ENCODE data around the gene HELZ. TPM values are rescaled to one million over a fixed set of nuclear protein-coding genes. Genes with fewer than 3 reads are reported as not detected.

The HELZ gene
- total and polyA plus RNA-seq, 4 donors = 14.6 to 71.6 (median 33.9) TPM

GRCh38 chr17:67119102-67119501 lies 125.9 kb downstream of the HELZ start:
- no peak overlapping the region for H3K27ac ChIP-seq (ENCODE audit: low read depth, low read length)
- WGBS (ENCODE audit: insufficient coverage) = no CpG with 5 or more reads among the region's 2 CpGs
- peaks cover 4% of the 10 kb centered on the region for H3K9me3 ChIP-seq (ENCODE audit: control insufficient read depth, insufficient read depth, low read length)
- no peak overlapping the region for H3K4me3 ChIP-seq (ENCODE audit: low read depth, low read length)
- no peaks in the 10 kb centered on the region for H3K4me1 ChIP-seq (ENCODE audit: control insufficient read depth, insufficient read depth, low read length)
- DNase-seq (ENCODE audit: low read depth in 4 of 6, low spot score in 6 of 6) = no peak
- H3K36me3 ChIP-seq (ENCODE audit: control insufficient read depth, insufficient read depth, low read length) = peaks cover 11% of the 10 kb centered on the region
- no peaks in the 10 kb centered on the region for H3K27me3 ChIP-seq (ENCODE audit: control insufficient read depth, insufficient read depth, low read length)

GRCh38 chr17:67116045-67116575 lies 128.9 kb downstream of the HELZ start:
- Histone ChIP-seq H3K36me3 (ENCODE audit: control insufficient read depth, insufficient read depth, low read length) (peaks cover 11% of the 10 kb centered on the region), H3K4me1 (ENCODE audit: control insufficient read depth, insufficient read depth, low read length) (no peaks in the 10 kb centered on the region), H3K27me3 (ENCODE audit: control insufficient read depth, insufficient read depth, low read length) (no peaks in the 10 kb centered on the region), H3K4me3 (ENCODE audit: low read depth, low read length) (no peak overlapping the region), H3K9me3 (ENCODE audit: control insufficient read depth, insufficient read depth, low read length) (peaks cover 4% of the 10 kb centered on the region), H3K27ac (ENCODE audit: low read depth, low read length) (no peak overlapping the region)
- WGBS (ENCODE audit: insufficient coverage) = no CpG with 5 or more reads among the region's 1 CpG
- DNase-seq (ENCODE audit: low read depth in 4 of 6, low spot score in 6 of 6) = no peak

DNA sequence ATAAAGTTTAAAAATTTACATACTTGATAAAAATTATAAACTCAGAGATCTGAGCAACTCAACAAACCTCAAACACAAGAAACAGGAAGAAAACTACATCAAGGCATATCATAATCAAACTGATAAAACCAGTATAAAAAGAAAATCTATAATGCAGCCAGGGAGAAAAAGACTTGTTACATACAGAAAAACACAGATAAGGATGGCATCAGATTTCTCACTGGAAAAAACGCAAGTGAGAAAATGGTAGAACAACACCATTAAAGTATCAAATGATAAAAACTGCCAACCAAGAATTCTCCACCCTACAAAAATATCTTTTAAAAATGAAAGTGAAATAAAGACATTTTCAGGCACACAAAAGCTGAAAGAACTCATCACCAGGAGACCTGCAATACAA lies 129.6 kb downstream of the HELZ start:
- Histone ChIP-seq H3K4me1 (ENCODE audit: control insufficient read depth, insufficient read depth, low read length) (no peaks in the 10 kb centered on the region), H3K36me3 (ENCODE audit: control insufficient read depth, insufficient read depth, low read length) (peaks cover 11% of the 10 kb centered on the region), H3K27me3 (ENCODE audit: control insufficient read depth, insufficient read depth, low read length) (no peaks in the 10 kb centered on the region), H3K9me3 (ENCODE audit: control insufficient read depth, insufficient read depth, low read length) (peaks cover 4% of the 10 kb centered on the region), H3K27ac (ENCODE audit: low read depth, low read length) (no peak overlapping the region), H3K4me3 (ENCODE audit: low read depth, low read length) (no peak overlapping the region)
- peak in 1 of 6 donors; percentile 15 for DNase-seq (ENCODE audit: low read depth in 4 of 6, low spot score in 6 of 6)
- no CpG with 5 or more reads among the region's 1 CpG for WGBS (ENCODE audit: insufficient coverage)

DNA sequence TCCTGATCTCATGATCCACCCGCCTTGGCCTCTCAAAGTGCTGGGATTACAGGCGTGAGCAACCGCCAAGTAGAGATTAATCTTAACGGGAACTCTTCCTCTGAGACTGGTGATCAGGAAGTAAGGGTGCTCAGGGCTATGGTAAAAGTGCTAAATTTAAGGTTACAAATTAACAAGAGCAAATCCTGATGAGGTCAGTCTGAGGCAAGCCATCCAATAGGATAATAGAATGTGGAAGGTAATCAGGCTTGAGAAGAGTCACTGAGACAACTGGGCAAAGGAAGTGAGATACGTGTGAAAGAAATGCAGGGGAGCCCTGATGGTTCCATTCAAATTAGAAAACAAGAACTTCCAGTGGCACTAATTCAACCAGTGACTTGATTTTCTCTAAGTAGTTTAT lies 131.5 kb downstream of the HELZ start:
- Histone ChIP-seq H3K36me3 (ENCODE audit: control insufficient read depth, insufficient read depth, low read length) (peaks cover 11% of the 10 kb centered on the region), H3K27ac (ENCODE audit: low read depth, low read length) (no peak overlapping the region), H3K9me3 (ENCODE audit: control insufficient read depth, insufficient read depth, low read length) (peaks cover 4% of the 10 kb centered on the region), H3K4me3 (ENCODE audit: low read depth, low read length) (no peak overlapping the region), H3K4me1 (ENCODE audit: control insufficient read depth, insufficient read depth, low read length) (no peaks in the 10 kb centered on the region), H3K27me3 (ENCODE audit: control insufficient read depth, insufficient read depth, low read length) (no peaks in the 10 kb centered on the region)
- DNase-seq (ENCODE audit: low read depth in 4 of 6, low spot score in 6 of 6) = no peak
- 100% methylated on average over 2 of the region's 5 CpGs for WGBS (ENCODE audit: insufficient coverage)

DNA sequence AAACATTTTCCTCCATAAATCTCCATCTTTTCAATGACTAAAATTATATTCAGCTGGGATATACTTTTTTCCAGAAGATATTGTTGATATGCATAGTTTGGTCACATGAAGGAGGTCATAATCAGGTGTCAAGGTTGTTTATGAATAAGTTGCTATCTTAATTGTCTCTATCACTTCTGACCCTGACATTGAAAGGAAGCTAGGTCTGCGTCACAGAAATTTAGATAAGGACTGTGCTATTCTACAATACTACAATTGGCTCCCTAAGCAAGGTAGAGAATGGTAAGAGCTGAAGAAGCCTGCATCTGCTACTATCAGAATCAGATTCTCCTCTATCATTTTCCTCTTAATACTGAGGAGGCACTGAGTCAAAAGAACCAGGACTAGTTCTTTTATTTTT lies 133.2 kb downstream of the HELZ start:
- no peaks in the 10 kb centered on the region for H3K27me3 ChIP-seq (ENCODE audit: control insufficient read depth, insufficient read depth, low read length)
- H3K4me1 ChIP-seq (ENCODE audit: control insufficient read depth, insufficient read depth, low read length) = no peaks in the 10 kb centered on the region
- H3K27ac ChIP-seq (ENCODE audit: low read depth, low read length) = no peak overlapping the region
- H3K9me3 ChIP-seq (ENCODE audit: control insufficient read depth, insufficient read depth, low read length) = peaks cover 4% of the 10 kb centered on the region
- WGBS (ENCODE audit: insufficient coverage) = no CpG with 5 or more reads among the region's 1 CpG
- DNase-seq (ENCODE audit: low read depth in 4 of 6, low spot score in 6 of 6) = no peak
- H3K4me3 ChIP-seq (ENCODE audit: low read depth, low read length) = no peak overlapping the region
- H3K36me3 ChIP-seq (ENCODE audit: control insufficient read depth, insufficient read depth, low read length) = peaks cover 18% of the 10 kb centered on the region

GRCh38 chr17:67111327-67111726 lies 133.7 kb downstream of the HELZ start:
- Histone ChIP-seq H3K36me3 (ENCODE audit: control insufficient read depth, insufficient read depth, low read length) (peaks cover 21% of the 10 kb centered on the region), H3K27me3 (ENCODE audit: control insufficient read depth, insufficient read depth, low read length) (no peaks in the 10 kb centered on the region), H3K9me3 (ENCODE audit: control insufficient read depth, insufficient read depth, low read length) (no peaks in the 10 kb centered on the region), H3K4me3 (ENCODE audit: low read depth, low read length) (no peak overlapping the region), H3K4me1 (ENCODE audit: control insufficient read depth, insufficient read depth, low read length) (no peaks in the 10 kb centered on the region), H3K27ac (ENCODE audit: low read depth, low read length) (no peak overlapping the region)
- WGBS (ENCODE audit: insufficient coverage) = no CpG with 5 or more reads among the region's 2 CpGs
- DNase-seq (ENCODE audit: low read depth in 4 of 6, low spot score in 6 of 6) = no peak

DNA sequence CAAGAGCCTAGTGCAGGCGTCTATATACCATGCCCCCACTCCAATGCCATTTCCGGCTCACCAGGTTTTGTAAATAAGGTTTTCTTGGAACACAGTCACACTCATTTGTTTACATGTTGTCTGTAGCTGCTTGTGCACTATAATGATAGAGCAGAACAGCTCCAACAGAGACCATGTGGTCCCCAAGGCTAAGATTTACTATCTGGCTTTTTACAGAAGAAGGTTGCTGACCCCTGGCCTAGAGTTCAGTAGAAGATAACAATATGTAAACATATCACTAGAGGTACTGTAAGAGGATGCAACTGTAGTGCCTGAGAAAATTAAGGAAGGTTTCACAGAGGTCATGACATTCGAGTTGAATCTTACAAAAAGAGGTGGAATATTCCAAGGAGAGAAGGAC lies 134.4 kb downstream of the HELZ start:
- DNase-seq (ENCODE audit: low read depth in 4 of 6, low spot score in 6 of 6) = no peak
- Histone ChIP-seq H3K27ac (ENCODE audit: low read depth, low read length) (no peak overlapping the region), H3K4me3 (ENCODE audit: low read depth, low read length) (no peak overlapping the region)

DNA sequence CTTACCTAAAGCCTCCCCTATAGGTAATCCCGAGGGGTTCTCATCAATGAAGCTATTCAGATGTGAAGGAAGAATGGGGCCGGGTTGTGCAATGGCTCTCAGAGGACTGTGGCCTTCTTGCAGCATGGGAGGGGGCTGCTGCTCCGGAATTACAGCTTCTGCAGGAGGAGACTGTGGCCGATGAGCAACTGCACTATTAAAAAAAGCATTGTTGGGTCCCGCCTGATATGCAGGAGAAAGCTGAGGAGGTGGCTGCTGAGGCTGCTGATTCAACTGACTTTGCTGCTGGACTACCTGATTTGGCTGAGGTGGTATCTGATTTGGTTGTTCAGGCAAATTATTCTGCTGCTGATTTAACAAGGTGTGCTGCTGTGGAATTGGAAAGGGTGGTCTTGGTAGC lies 135.9 kb downstream of the HELZ start:
- Histone ChIP-seq H3K27ac (ENCODE audit: low read depth, low read length) (no peak overlapping the region), H3K36me3 (ENCODE audit: control insufficient read depth, insufficient read depth, low read length) (peaks cover 25% of the 10 kb centered on the region), H3K27me3 (ENCODE audit: control insufficient read depth, insufficient read depth, low read length) (no peaks in the 10 kb centered on the region), H3K4me1 (ENCODE audit: control insufficient read depth, insufficient read depth, low read length) (no peaks in the 10 kb centered on the region), H3K9me3 (ENCODE audit: control insufficient read depth, insufficient read depth, low read length) (no peaks in the 10 kb centered on the region), H3K4me3 (ENCODE audit: low read depth, low read length) (no peak overlapping the region)
- WGBS (ENCODE audit: insufficient coverage) = 59% methylated on average over 4 of the region's 5 CpGs
- no peak for DNase-seq (ENCODE audit: low read depth in 4 of 6, low spot score in 6 of 6)

More for the DNA sequence above, 134.4 kb downstream of the HELZ start:
- H3K36me3 ChIP-seq (ENCODE audit: control insufficient read depth, insufficient read depth, low read length) = peaks cover 23% of the 10 kb centered on the region
- no peaks in the 10 kb centered on the region for H3K9me3 ChIP-seq (ENCODE audit: control insufficient read depth, insufficient read depth, low read length)
- no peaks in the 10 kb centered on the region for H3K4me1 ChIP-seq (ENCODE audit: control insufficient read depth, insufficient read depth, low read length)
- H3K27me3 ChIP-seq (ENCODE audit: control insufficient read depth, insufficient read depth, low read length) = no peaks in the 10 kb centered on the region
- WGBS (ENCODE audit: insufficient coverage) = 100% methylated on average over 1 of the region's 3 CpGs

GRCh38 chr17:67107811-67108775 lies 136.9 kb downstream of the HELZ start:
- Histone ChIP-seq H3K9me3 (ENCODE audit: control insufficient read depth, insufficient read depth, low read length) (no peaks in the 10 kb centered on the region), H3K36me3 (ENCODE audit: control insufficient read depth, insufficient read depth, low read length) (peaks cover 24% of the 10 kb centered on the region), H3K27ac (ENCODE audit: low read depth, low read length) (no peak overlapping the region), H3K27me3 (ENCODE audit: control insufficient read depth, insufficient read depth, low read length) (no peaks in the 10 kb centered on the region), H3K4me1 (ENCODE audit: control insufficient read depth, insufficient read depth, low read length) (no peaks in the 10 kb centered on the region), H3K4me3 (ENCODE audit: low read depth, low read length) (no peak overlapping the region)
- 88% methylated on average over 7 of the region's 13 CpGs for WGBS (ENCODE audit: insufficient coverage)
- DNase-seq (ENCODE audit: low read depth in 4 of 6, low spot score in 6 of 6) = peak in 1 of 6 donors; percentile 59

- Histone ChIP-seq H3K27ac (ENCODE audit: low read depth, low read length) (no peak overlapping the region), H3K27me3 (ENCODE audit: control insufficient read depth, insufficient read depth, low read length) (no peaks in the 10 kb centered on the region), H3K4me3 (ENCODE audit: low read depth, low read length) (no peak overlapping the region), H3K36me3 (ENCODE audit: control insufficient read depth, insufficient read depth, low read length) (peaks cover 22% of the 10 kb centered on the region), H3K9me3 (ENCODE audit: control insufficient read depth, insufficient read depth, low read length) (no peaks in the 10 kb centered on the region), H3K4me1 (ENCODE audit: control insufficient read depth, insufficient read depth, low read length) (no peaks in the 10 kb centered on the region)
- WGBS (ENCODE audit: insufficient coverage) = 100% methylated on average over 4 of the region's 5 CpGs
- DNase-seq (ENCODE audit: low read depth in 4 of 6, low spot score in 6 of 6) = no peak
These were observed 137.8 kb downstream of the HELZ start for GRCh38 chr17:67107171-67107570.
